HepG2 (cell line): ENCODE data around the gene TBX18. TPM values are rescaled to one million over a fixed set of nuclear protein-coding genes. Genes with fewer than 3 reads are reported as not detected.

Experiments
- ATAC-seq: fragments of 200-7000 bp; cut with Tn5 transposase; 3 replicates; pipeline ENCODE4 v1.9.1; 2020; ENCODE audit warnings: mild to moderate bottlenecking, moderate library complexity
- BruUV-seq: library from RNA; stranded (reverse); fragments of 400-500 nt; replicated peaks from 2 replicates; lab custom pipeline; 2021; lab: Mats Ljungman, UMichigan
- CTCF ChIA-PET: fragments of 300-600 bp; formaldehyde crosslinking; extraction: SDS; loops from one replicate; lab custom pipeline; 2021; ENCODE audit warnings: low total read pairs, inconsistent platforms, low intra/inter-chr PET ratio; lab: Yijun Ruan, JAX
- POLR2A ChIA-PET: fragments of 350-600 bp; sonication (Branson Sonifier 250); formaldehyde crosslinking; loops from one replicate; lab custom pipeline; 2020; ENCODE audit warnings: antibody characterized with exemption, inconsistent platforms; lab: Yijun Ruan, JAX
- DNase-seq: peaks from one replicate; pipeline ENCODE4 v3.0.0-alpha.2; 2015; ENCODE audit warnings: low spot score
- FAIRE-seq: peaks from 3 replicates; lab custom pipeline; 2011; peaks lifted over from hg19 to GRCh38; lab: Jason Lieb, UNC
- H2AFZ ChIP-seq: one replicate; pipeline ENCODE4 v1.6.1; 2011; ENCODE audit warnings: low read length, inconsistent platforms
- H3K27ac ChIP-seq: fragments of 300-600 bp; 3 replicates; pipeline ENCODE4 v1.8.0; 2011; ENCODE audit warnings: mixed run types, mild to moderate bottlenecking, mixed read lengths, low read length, inconsistent platforms; ENCODE audit not compliant: insufficient read depth; ENCODE audit errors: extremely low read length
- H3K27me3 ChIP-seq, 2 experiments: fragments of 200-600 bp in 1 of 2; 2 replicates in 1 of 2; 3 replicates in 1 of 2; pipeline versions ENCODE4 v1.6.0 to v1.8.0; 2011; ENCODE audit warnings: low read length in 2 of 2, mild to moderate bottlenecking in 2 of 2, moderate library complexity in 2 of 2, inconsistent platforms in 1 of 2; ENCODE audit not compliant: insufficient read depth in 2 of 2, control insufficient read depth in 1 of 2
- H3K36me3 ChIP-seq, 2 experiments: fragments of 200-600 bp in 1 of 2; replicated peaks in 1 of 2; 2 replicates in 1 of 2; 3 replicates in 1 of 2; pipeline versions ENCODE4 v1.5.1 to v1.8.0; 2011; ENCODE audit warnings: low read length in 2 of 2, inconsistent platforms in 1 of 2; ENCODE audit not compliant: insufficient read depth in 2 of 2, control insufficient read depth in 1 of 2
- H3K4me1 ChIP-seq: 2 replicates; pipeline ENCODE4 v1.5.1; 2012; ENCODE audit warnings: low read length, inconsistent platforms; ENCODE audit not compliant: insufficient read depth
- H3K4me2 ChIP-seq: 2 replicates; pipeline ENCODE4 v1.6.0; 2011; ENCODE audit warnings: low read depth, low read length, inconsistent platforms
- H3K4me3 ChIP-seq, 3 experiments: fragments of 200-600 bp in 1 of 3; sonication (generic), shearing (Covaris generic) in 1 of 3; replicated peaks in 1 of 3; 2 replicates each; pipeline ENCODE4 v1.5.1; 2011 to 2016; ENCODE audit warnings: low read length in 3 of 3, inconsistent platforms in 2 of 3, low read depth in 2 of 3, mild to moderate bottlenecking in 2 of 3, control low read depth in 1 of 3, mixed read lengths in 1 of 3; ENCODE audit not compliant: insufficient read depth in 1 of 3
- H3K79me2 ChIP-seq: one replicate; pipeline ENCODE4 v1.6.1; 2011; ENCODE audit warnings: low read length, inconsistent platforms; ENCODE audit not compliant: insufficient read depth
- H3K9ac ChIP-seq: 2 replicates; pipeline ENCODE4 v1.6.0; 2011; ENCODE audit warnings: mild to moderate bottlenecking, low read depth, low read length, inconsistent platforms; ENCODE audit not compliant: insufficient read depth
- H3K9me3 ChIP-seq: 2 replicates; pipeline ENCODE4 v1.5.1; 2012; ENCODE audit warnings: mild to moderate bottlenecking, low read length
- H4K20me1 ChIP-seq: 2 replicates; pipeline ENCODE4 v1.6.0; 2011; ENCODE audit warnings: inconsistent platforms, mild to moderate bottlenecking, low read length, moderate library complexity; ENCODE audit not compliant: insufficient read depth
- CBX1 ChIP-seq: IDR thresholded peaks from one replicate; pipeline ENCODE4 v1.6.1; 2016; ENCODE audit warnings: antibody characterized with exemption, low read depth
- EEA1 ChIP-seq: sonication (generic); formaldehyde crosslinking; IDR thresholded peaks from 2 replicates; pipeline ENCODE4 v1.5.1; 2020; ENCODE audit warnings: mild to moderate bottlenecking, missing genetic modification reagents, borderline replicate concordance
- FOXA3 ChIP-seq: IDR thresholded peaks from 2 replicates; pipeline ENCODE4 v1.6.1; 2016; ENCODE audit warnings: missing genetic modification reagents, missing compliant biosample characterization
- HNF4A ChIP-seq: sonication (generic); formaldehyde crosslinking; IDR thresholded peaks from 2 replicates; pipeline ENCODE4 v1.4.0; 2020; ENCODE audit warnings: missing genetic modification reagents
- HNRNPLL ChIP-seq: fragments of 200-400 bp; formaldehyde crosslinking; IDR thresholded peaks from 2 replicates; pipeline ENCODE4 v1.6.1; 2017; ENCODE audit warnings: mild to moderate bottlenecking, low read depth, low read length; ENCODE audit not compliant: poor library complexity, severe bottlenecking
- KDM1A ChIP-seq: IDR thresholded peaks from 2 replicates; pipeline ENCODE4 v1.6.1; 2016; ENCODE audit warnings: missing compliant biosample characterization
- KLF12 ChIP-seq: sonication (generic); formaldehyde crosslinking; IDR thresholded peaks from 2 replicates; pipeline ENCODE4 v1.4.0; 2020; ENCODE audit warnings: missing genetic modification reagents, borderline replicate concordance
- NFIC ChIP-seq: IDR thresholded peaks from 2 replicates; pipeline ENCODE4 v1.6.1; 2012; ENCODE audit warnings: mild to moderate bottlenecking, low read length, inconsistent platforms
- PRDM15 ChIP-seq: sonication (generic); formaldehyde crosslinking; IDR thresholded peaks from 2 replicates; pipeline ENCODE4 v1.4.0; 2020; ENCODE audit warnings: missing genetic modification reagents
- SP1 ChIP-seq, 2 experiments: fragments of 450-650 bp in 1 of 2; sonication (generic) in 1 of 2; formaldehyde crosslinking in 1 of 2; IDR thresholded peaks; 2 replicates each; pipeline versions ENCODE4 v1.4.0 to v1.6.1; 2016 to 2020; ENCODE audit warnings: missing genetic modification reagents in 1 of 2
- ZNF691 ChIP-seq: sonication (generic); formaldehyde crosslinking; IDR thresholded peaks from 2 replicates; pipeline ENCODE4 v1.4.0; 2020; ENCODE audit warnings: missing genetic modification reagents, low read depth, mild to moderate bottlenecking, borderline replicate concordance
- ZNF7 ChIP-seq: IDR thresholded peaks from 2 replicates; pipeline ENCODE4 v1.6.1; 2016; ENCODE audit warnings: missing biosample characterization, missing genetic modification reagents
- WGBS: methylation state at CpG from one replicate; pipeline ENCODE4 v1.1.6; 2017; ENCODE audit warnings: low lambda C conversion rate; 5-methylcytosine and 5-hydroxymethylcytosine counted together
- in situ Hi-C: cut with HindIII; loops from 2 replicates; pipeline ENCODE4 v1.10.0; 2017; ENCODE audit warnings: low pct_unique_long_range_greater_than_20kb; ENCODE audit not compliant: extremely low pct_ligation_motif_present
- intact Hi-C: fragments of 100-400 bp; cut with micrococcal nuclease; formaldehyde crosslinking; loops from one replicate; pipeline ENCODE4 v1.10.0; 2022; ENCODE audit not compliant: unreplicated experiment
- polyA plus RNA-seq, 8 experiments: library from polyadenylated mRNA; depleted of rRNA in 3 of 8; stranded (reverse) in 7 of 8; unstranded in 1 of 8; fragments of >200 nt; fragmentation: Illumina TruSeq in 4 of 8; extraction: Trizol in 4 of 8; gene quantifications; 2 replicates each; pipeline versions ENCODE4 v1.2.1 to v1.2.3, GENCODE V29; 2011 to 2016; ENCODE audit warnings: low read depth in 4 of 8, missing spikeins in 1 of 8, mixed read lengths in 1 of 8; ENCODE audit not compliant: insufficient read depth in 1 of 8
- total RNA-seq, 5 experiments: library from RNA; depleted of rRNA; stranded (reverse); fragments of >200 nt; fragmentation: Illumina TruSeq; extraction: Trizol; gene quantifications; 2 replicates each; pipeline ENCODE4 v1.2.3, GENCODE V29; 2016; ENCODE audit warnings: low read depth in 1 of 5

Gene TBX18
- total and polyA plus RNA-seq, 2 of the 13 experiments (the other 11 are each of a cell fraction or from before 2014, with no cell fraction given): not detected

GRCh38 chr6:84805145-84805544 is 40.7 kb upstream of the TBX18 start:
- TF ChIP-seq KLF12 (CRISPR knock-in tag) (no peak), ZNF7 (CRISPR knock-in tag) (no peak), ZNF691 (no peak)
- in situ Hi-C loops: no loop called here
- no peaks in the 10 kb centered on the region for H3K79me2 ChIP-seq
- DNase-seq (no peak), FAIRE-seq (no peak), ATAC-seq (no peak)
- no peaks in the 10 kb centered on the region for H3K4me1 ChIP-seq
- intact Hi-C loops: no loop called here
- no peak overlapping the region for H3K4me2 ChIP-seq
- H3K27ac ChIP-seq: no peak overlapping the region
- H3K36me3 ChIP-seq: no peaks in the 10 kb centered on the region
- BruUV-seq: no TSS peak
- H3K9ac ChIP-seq: no peak overlapping the region
- no peak overlapping the region for H3K4me3 ChIP-seq
- ChIA-PET POLR2A (no interaction called here), CTCF (no interaction called here)
- WGBS: 0% methylated on average over 1 of the region's 1 CpG
- H4K20me1 ChIP-seq: no peaks in the 10 kb centered on the region
- H3K27me3 ChIP-seq: no peaks in the 10 kb centered on the region
- no peaks in the 10 kb centered on the region for H3K9me3 ChIP-seq
- no peak overlapping the region for H2AFZ ChIP-seq

GRCh38 chr6:84804720-84805119 is 40.3 kb upstream of the TBX18 start:
- Histone ChIP-seq H3K27ac (no peak overlapping the region), H3K36me3 (no peaks in the 10 kb centered on the region), H4K20me1 (no peaks in the 10 kb centered on the region), H3K4me3 (no peak overlapping the region), H3K27me3 (no peaks in the 10 kb centered on the region), H3K4me2 (no peak overlapping the region), H3K79me2 (no peaks in the 10 kb centered on the region), H3K4me1 (no peaks in the 10 kb centered on the region), H3K9me3 (no peaks in the 10 kb centered on the region), H3K9ac (no peak overlapping the region), H2AFZ (no peak overlapping the region)
- CTCF ChIA-PET: no interaction called here
- no peak for DNase-seq
- intact Hi-C loops: no loop called here
- WGBS: 2% methylated on average over 3 of the region's 3 CpGs
- in situ Hi-C loops: no loop called here
- POLR2A ChIA-PET: no interaction called here
- no peak for FAIRE-seq
- no TSS peak for BruUV-seq
- no peak for TF ChIP-seq SP1 (IDR thresholded peaks at IDR 0.05)
- no peak for TF ChIP-seq SP1 (CRISPR knock-in tag; IDR thresholded peaks at IDR 0.05)
- no peak for TF ChIP-seq KDM1A (CRISPR knock-in tag)
- no peak for TF ChIP-seq HNF4A (CRISPR knock-in tag)
- no peak for TF ChIP-seq EEA1 (CRISPR knock-in tag)
- TF ChIP-seq CBX1: no peak
- no peak for TF ChIP-seq FOXA3 (CRISPR knock-in tag)
- TF ChIP-seq HNRNPLL: no peak
- no peak for TF ChIP-seq PRDM15 (CRISPR knock-in tag)
- TF ChIP-seq NFIC: no peak
- ATAC-seq: no peak
